Activated CD4-positive, alpha-beta memory T cell treated with anti-CD3 and anti-CD28 coated beads for 36 hours (primary cell): Measurements from ENCODE around the gene FMN1. TPM values are rescaled to one million over a fixed set of nuclear protein-coding genes. Genes with fewer than 3 reads are reported as not detected.

Experiments
- CTCF ChIA-PET: fragments of 350-600 bp; sonication (Branson Sonifier 250); formaldehyde crosslinking; loops from one replicate; lab custom pipeline; 2021; ENCODE audit warnings: antibody characterized with exemption, inconsistent platforms; lab: Charles Lee
- POLR2A ChIA-PET: fragments of 350-600 bp; sonication (Branson Sonifier 250); formaldehyde crosslinking; loops from one replicate; lab custom pipeline; 2021; ENCODE audit warnings: antibody characterized with exemption; lab: Charles Lee
- DNase-seq: peaks from one replicate; pipeline ENCODE4 v3.0.0-alpha.2; 2020
- H3K27ac Mint-ChIP-seq: one replicate; pipeline ENCODE4 v1.8.0; 2021; ENCODE audit warnings: mixed read lengths
- H3K27me3 Mint-ChIP-seq: one replicate; pipeline ENCODE4 v1.8.0; 2021; ENCODE audit warnings: mixed read lengths
- H3K36me3 Mint-ChIP-seq: one replicate; pipeline ENCODE4 v1.8.0; 2021; ENCODE audit warnings: mixed read lengths
- H3K4me1 Mint-ChIP-seq: one replicate; pipeline ENCODE4 v1.8.0; 2021; ENCODE audit warnings: low read depth, mixed read lengths
- H3K4me3 Mint-ChIP-seq: one replicate; pipeline ENCODE4 v1.8.0; 2021; ENCODE audit warnings: mild to moderate bottlenecking, mixed read lengths
- H3K9me3 Mint-ChIP-seq: one replicate; pipeline ENCODE4 v1.8.0; 2021; ENCODE audit warnings: mixed read lengths
- intact Hi-C: fragments of 100-400 bp; cut with micrococcal nuclease; formaldehyde crosslinking; loops from one replicate; pipeline ENCODE4 v1.15.1; 2023
- total RNA-seq, 2 experiments: library from RNA; stranded (reverse); gene quantifications; one replicate each; pipeline ENCODE4 v1.2.3, GENCODE V29; 2021

Gene FMN1
- total RNA-seq, 2 experiments from 2014 or later, result 0.05 TPM; not detected in 1

DNA sequence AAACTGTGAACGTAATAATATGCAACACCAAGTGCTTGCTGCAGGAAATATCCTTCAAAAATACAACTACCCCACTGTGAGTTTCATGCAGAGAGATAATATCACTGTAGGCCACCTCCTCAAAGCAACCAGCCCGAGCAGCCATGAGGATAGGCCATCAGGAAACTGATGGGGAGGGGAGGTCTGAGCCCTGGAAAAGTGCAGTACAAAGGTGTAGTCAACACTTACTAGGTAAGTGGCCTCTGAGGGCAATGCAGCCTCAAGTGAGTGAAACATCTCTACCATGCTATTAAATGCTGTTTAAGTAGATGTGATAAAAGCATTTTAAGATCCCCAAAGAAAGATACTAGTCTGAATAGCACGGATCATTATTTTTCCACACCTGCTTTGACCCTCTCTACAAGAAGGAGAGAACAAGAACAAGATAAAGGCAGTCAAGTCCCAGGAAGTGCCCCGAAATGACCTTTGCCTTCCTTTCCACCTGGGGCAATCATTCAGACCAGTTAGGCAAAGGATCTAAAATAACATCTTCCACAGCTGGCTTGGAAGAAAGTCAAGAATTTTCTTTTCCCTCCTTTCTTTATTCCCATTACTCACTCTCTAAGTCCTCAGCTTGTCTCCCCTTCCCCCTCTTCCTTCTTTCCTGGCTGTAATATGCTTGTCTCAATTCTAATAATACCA lies 62.8 kb downstream of the FMN1 start:
- Mint-ChIP-seq H3K4me3 (no peak overlapping the region), H3K27me3 (no peaks in the 10 kb centered on the region), H3K36me3 (no peaks in the 10 kb centered on the region), H3K9me3 (no peaks in the 10 kb centered on the region), H3K4me1 (peaks cover 6% of the 10 kb centered on the region), H3K27ac (no peak overlapping the region)
- CTCF ChIA-PET, result interaction anchor here (0.7 to 3.8 kb wide), 12 partner anchors 9 to 469 kb away, joined by 3 to 29 read pairs (median 6); no protein-coding TSS in a partner anchor
- POLR2A ChIA-PET, result no interaction called here
- intact Hi-C loops, result loop anchor here (2.0 kb wide), 1 partner anchor 45 kb away; no protein-coding TSS in a partner anchor
- no peak for DNase-seq

DNA sequence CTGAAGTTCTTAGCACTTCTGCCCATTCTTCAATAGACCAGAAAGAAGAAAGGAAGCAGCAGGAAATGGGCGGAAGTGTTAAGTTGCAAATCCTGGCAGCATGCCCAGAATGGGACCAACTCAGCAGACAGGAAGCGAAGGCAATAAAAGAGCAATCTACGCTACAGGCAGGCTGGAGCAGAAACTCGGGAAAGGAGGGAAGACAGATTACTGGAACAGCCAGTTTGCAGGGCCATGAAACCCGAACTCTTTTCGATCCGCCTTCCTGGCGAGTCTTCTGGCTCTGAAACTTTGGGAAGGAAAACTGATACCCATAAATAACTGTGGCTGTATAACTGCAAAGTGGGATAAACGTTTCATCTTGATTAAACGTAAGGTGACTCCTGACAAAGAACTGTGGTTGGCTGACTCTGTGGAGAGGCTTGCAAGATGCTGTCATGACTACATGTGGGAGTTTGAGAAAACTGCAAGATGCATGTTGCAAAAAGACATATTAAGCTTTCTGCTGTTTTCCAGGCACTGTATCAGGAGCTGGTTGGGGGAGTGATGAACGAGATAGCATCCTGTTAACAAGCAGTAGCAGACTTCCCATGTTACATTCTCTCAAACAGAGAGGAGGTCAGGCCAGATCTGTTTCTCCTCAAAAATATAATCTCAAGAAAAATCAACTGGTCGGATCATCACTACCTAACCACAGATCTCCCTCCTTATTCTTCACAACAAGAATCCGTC lies 67.8 kb downstream of the FMN1 start:
- Mint-ChIP-seq H3K36me3 (no peaks in the 10 kb centered on the region), H3K9me3 (no peaks in the 10 kb centered on the region), H3K4me1 (peaks cover 17% of the 10 kb centered on the region), H3K27me3 (no peaks in the 10 kb centered on the region), H3K4me3 (no peak overlapping the region), H3K27ac (no peak overlapping the region)
- POLR2A ChIA-PET, result no interaction called here
- peak; percentile 63 for DNase-seq
- CTCF ChIA-PET, result interaction anchor here (0.7 to 1.1 kb wide), 2 partner anchors 15 to 40 kb away, joined by 3 to 4 read pairs; no protein-coding TSS in a partner anchor
- intact Hi-C loops, result no loop called here

DNA sequence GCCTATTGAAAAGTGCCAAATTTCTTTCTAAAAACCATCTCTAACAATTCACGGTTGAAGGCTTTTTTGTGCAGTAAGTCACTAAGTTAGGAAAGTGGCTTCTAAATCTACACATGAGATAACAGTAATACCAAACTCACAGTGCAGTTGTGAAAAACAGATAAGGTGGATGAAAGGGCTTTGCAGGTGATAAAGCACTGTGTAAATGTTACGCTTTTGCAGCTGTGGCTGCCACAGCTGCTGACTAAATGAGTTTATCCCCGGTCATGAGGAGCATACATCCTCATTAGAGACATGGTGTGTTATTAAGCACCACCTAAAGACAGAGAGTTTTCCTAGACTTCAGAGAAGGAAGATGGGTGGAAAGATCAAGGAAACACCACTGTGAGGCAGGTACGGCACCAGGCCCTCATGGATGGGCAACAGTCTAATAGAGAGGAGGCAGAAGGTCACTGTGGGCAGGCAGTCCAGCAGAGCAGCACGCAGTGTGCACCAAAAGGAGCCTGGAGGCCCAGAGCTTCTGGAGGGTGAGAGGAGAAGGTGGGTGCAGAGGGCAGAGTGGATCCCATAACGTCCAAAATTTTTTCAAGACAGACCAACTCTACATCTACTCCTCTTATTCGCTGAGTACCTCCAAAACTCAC lies 68.5 kb downstream of the FMN1 start:
- no peak for DNase-seq
- no peak overlapping the region for H3K27ac Mint-ChIP-seq
- ChIA-PET POLR2A (no interaction called here), CTCF (interaction anchor here (0.7 kb wide), 1 partner anchor 14 kb away, joined by 3 read pairs; no protein-coding TSS in a partner anchor)
- H3K4me1 Mint-ChIP-seq, result peaks cover 17% of the 10 kb centered on the region
- intact Hi-C loops, result no loop called here
- no peaks in the 10 kb centered on the region for H3K9me3 Mint-ChIP-seq
- no peak overlapping the region for H3K4me3 Mint-ChIP-seq
- H3K36me3 Mint-ChIP-seq, result no peaks in the 10 kb centered on the region
- no peaks in the 10 kb centered on the region for H3K27me3 Mint-ChIP-seq

DNA sequence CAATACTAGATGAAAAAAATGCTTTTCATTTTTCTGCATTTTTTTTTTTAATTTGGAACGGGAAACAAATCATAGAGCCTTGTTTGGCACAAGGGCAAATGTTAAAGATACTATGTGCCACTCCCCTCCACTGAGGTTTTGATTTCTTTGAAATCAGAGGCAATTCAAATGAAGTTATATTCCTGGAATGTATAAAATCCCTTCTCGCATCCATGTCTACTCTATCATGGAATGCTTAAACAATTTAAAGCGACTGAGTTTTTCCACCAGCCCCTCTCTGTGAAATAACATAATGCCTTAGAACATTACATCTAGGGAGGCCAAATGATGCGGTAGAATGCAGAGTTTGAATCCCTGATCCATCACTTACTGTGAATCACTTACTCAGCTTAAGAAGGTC lies 69.7 kb downstream of the FMN1 start:
- CTCF ChIA-PET, result no interaction called here
- Mint-ChIP-seq H3K4me1 (peaks cover 17% of the 10 kb centered on the region), H3K4me3 (no peak overlapping the region), H3K36me3 (no peaks in the 10 kb centered on the region), H3K27ac (no peak overlapping the region), H3K27me3 (no peaks in the 10 kb centered on the region), H3K9me3 (no peaks in the 10 kb centered on the region)
- POLR2A ChIA-PET, result no interaction called here
- no peak for DNase-seq
- intact Hi-C loops, result no loop called here

DNA sequence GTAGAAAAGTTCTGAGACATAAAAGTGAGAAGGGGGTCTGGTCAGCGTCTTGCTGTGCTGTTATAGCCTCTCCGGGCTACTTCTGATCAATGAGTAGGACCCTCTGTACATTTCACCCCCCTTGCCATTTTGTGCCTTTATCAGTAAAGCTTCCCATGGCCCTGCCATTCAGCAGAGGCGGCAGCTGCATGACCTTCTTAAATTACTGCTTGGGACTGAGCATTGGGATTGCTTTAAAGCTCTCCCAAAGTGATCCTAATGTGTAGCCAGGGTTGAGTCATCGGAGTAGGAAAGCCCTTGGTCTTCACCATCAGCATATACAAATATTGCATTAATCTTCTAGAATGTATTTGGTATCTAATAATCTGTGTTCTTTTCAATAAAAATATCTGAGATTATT lies 70.2 kb downstream of the FMN1 start:
- no peaks in the 10 kb centered on the region for H3K36me3 Mint-ChIP-seq
- CTCF ChIA-PET, result no interaction called here

DNA sequence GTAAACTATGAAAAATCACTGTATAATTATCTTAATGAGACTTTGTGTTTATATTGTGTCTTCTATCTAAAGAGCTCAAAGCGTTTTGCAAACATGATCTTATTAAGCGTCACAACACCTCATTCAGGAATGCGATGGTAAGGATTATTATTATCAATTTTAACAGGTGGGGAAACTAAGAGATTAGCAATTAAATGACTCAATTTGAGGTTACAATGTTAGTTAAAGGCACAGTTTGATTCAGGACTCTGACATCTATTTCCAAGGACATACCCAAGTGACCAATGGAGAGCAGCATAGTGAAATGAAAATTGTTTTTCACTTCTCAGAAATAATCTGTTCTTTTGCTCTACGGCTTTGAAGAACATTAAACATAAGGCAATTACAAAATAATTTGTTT lies 74.6 kb downstream of the FMN1 start:
- ChIA-PET POLR2A (no interaction called here), CTCF (interaction anchor here (1.0 to 1.9 kb wide), 2 partner anchors 12 to 27 kb away, joined by 3 to 6 read pairs; no protein-coding TSS in a partner anchor)

More for the DNA sequence above, 70.2 kb downstream of the FMN1 start:
- Mint-ChIP-seq H3K4me3 (no peak overlapping the region), H3K9me3 (no peaks in the 10 kb centered on the region), H3K4me1 (peaks cover 17% of the 10 kb centered on the region), H3K27me3 (no peaks in the 10 kb centered on the region), H3K27ac (no peak overlapping the region)
- DNase-seq, result no peak
- intact Hi-C loops, result no loop called here
- POLR2A ChIA-PET, result no interaction called here

DNA sequence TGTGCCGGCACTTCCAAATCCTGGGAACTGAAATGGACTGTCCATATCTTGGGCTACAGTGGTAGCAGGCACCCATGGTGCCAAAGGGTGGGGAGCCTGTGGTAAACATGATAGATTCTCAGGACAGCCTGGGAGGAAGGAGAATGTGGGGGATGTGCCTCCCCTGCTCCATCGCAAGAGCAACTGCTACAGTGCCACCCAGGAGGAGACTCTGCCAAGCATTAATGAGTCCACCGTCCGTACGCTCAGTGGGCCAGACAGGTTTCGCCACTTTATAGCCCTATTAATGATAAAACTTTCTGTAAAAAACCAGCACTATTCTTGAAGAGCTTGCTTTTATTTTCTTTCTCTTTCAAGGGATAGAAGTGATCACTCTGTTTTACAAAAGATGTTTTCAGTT lies 75.2 kb downstream of the FMN1 start:
- no peak overlapping the region for H3K4me3 Mint-ChIP-seq
- no peaks in the 10 kb centered on the region for H3K9me3 Mint-ChIP-seq
- H3K4me1 Mint-ChIP-seq, result no peaks in the 10 kb centered on the region
- no peak overlapping the region for H3K27ac Mint-ChIP-seq
- H3K27me3 Mint-ChIP-seq, result no peaks in the 10 kb centered on the region
- POLR2A ChIA-PET, result no interaction called here
- H3K36me3 Mint-ChIP-seq, result no peaks in the 10 kb centered on the region
- CTCF ChIA-PET, result interaction anchor here (1.9 kb wide), 1 partner anchor 13 kb away, joined by 6 read pairs; no protein-coding TSS in a partner anchor
- intact Hi-C loops, result no loop called here
- no peak for DNase-seq

More for the DNA sequence above, 74.6 kb downstream of the FMN1 start:
- Mint-ChIP-seq H3K9me3 (no peaks in the 10 kb centered on the region), H3K4me3 (no peak overlapping the region), H3K27ac (no peak overlapping the region), H3K4me1 (no peaks in the 10 kb centered on the region), H3K36me3 (no peaks in the 10 kb centered on the region), H3K27me3 (no peaks in the 10 kb centered on the region)
- no peak for DNase-seq
- intact Hi-C loops, result no loop called here

DNA sequence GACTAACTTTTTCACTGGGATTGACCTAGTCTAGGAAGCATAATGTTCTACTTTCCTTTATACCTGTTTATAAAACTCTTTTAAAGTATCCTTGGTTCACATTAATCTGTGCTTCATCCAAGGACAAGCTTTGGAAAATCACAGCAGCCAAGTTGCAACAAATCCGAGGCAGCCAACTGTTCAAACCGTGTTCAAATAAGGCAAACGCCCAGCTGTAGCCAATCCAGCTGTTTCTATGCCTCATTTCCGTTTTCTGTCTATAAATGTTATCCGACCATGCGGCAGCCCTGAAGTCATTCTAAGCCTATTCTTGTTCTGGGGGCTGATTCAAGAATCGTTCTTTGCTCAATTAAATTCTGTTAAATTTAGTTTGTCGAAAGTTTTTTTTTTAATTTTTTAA lies 78.3 kb downstream of the FMN1 start:
- ChIA-PET CTCF (no interaction called here), POLR2A (no interaction called here)
- Mint-ChIP-seq H3K27me3 (no peaks in the 10 kb centered on the region), H3K4me1 (no peaks in the 10 kb centered on the region), H3K36me3 (no peaks in the 10 kb centered on the region), H3K9me3 (no peaks in the 10 kb centered on the region), H3K4me3 (no peak overlapping the region), H3K27ac (no peak overlapping the region)
- intact Hi-C loops, result no loop called here
- no peak for DNase-seq

DNA sequence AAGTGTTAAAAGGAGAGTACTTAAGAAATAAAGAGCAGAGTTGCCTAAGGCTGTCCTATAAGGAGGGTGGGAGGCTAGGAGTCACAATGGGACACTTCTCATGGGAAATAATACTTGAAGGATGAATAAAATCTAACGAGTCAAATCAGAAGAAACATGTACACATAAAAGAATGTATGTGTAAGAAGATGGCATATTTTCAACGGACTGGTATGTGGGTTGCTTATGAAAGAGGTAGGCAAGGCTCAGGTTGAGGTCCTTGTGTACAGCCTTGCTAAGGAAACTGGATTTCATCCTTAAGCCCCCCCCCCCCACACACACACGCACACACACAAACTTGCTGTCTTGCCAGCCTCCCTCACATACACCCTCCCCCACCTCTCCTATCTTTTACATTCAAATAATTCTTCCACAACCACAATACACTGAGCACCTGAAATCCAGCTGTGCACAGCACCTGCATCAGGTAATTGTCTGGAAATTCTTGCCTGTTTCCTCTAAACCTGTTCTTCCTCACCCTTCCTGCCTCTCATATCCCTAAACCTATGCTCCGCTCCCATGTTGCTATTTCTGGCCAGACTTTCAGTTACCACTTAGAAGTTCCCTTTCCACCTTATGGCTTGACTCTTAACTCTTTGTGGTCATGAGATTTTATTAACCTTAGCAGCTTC lies 79.2 kb downstream of the FMN1 start:
- ChIA-PET CTCF (no interaction called here), POLR2A (no interaction called here)
- no peaks in the 10 kb centered on the region for H3K9me3 Mint-ChIP-seq

DNA sequence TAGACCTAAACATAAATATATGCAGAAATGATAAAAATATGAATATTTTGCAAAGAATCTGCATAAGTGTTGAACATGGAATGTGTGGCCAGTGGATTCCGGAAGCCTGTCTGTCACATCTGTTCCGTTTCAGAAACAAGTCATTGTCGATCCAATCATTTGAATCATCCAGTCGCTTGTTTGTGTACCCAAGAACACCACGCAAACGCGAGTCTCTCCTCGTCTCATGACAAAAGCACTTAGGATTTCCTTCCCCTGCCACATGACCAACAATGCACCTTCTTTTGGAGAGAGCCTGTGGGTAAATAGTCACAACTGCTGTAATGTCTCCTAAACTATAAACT lies 80.2 kb downstream of the FMN1 start:
- H3K4me1 Mint-ChIP-seq, result no peaks in the 10 kb centered on the region
- H3K9me3 Mint-ChIP-seq, result no peaks in the 10 kb centered on the region
- H3K4me3 Mint-ChIP-seq, result no peak overlapping the region
- POLR2A ChIA-PET, result interaction anchor here (0.5 kb wide), 1 partner anchor 143 kb away, joined by 3 read pairs; no protein-coding TSS in a partner anchor
- no peak for DNase-seq
- no peaks in the 10 kb centered on the region for H3K36me3 Mint-ChIP-seq
- peaks cover 1% of the 10 kb centered on the region for H3K27me3 Mint-ChIP-seq
- CTCF ChIA-PET, result no interaction called here
- no peak overlapping the region for H3K27ac Mint-ChIP-seq
- intact Hi-C loops, result no loop called here

More for the DNA sequence above, 79.2 kb downstream of the FMN1 start:
- H3K27me3 Mint-ChIP-seq, result no peaks in the 10 kb centered on the region
- H3K27ac Mint-ChIP-seq, result no peak overlapping the region
- no peaks in the 10 kb centered on the region for H3K4me1 Mint-ChIP-seq
- H3K36me3 Mint-ChIP-seq, result no peaks in the 10 kb centered on the region
- no peak for DNase-seq
- no peak overlapping the region for H3K4me3 Mint-ChIP-seq
- intact Hi-C loops, result no loop called here

DNA sequence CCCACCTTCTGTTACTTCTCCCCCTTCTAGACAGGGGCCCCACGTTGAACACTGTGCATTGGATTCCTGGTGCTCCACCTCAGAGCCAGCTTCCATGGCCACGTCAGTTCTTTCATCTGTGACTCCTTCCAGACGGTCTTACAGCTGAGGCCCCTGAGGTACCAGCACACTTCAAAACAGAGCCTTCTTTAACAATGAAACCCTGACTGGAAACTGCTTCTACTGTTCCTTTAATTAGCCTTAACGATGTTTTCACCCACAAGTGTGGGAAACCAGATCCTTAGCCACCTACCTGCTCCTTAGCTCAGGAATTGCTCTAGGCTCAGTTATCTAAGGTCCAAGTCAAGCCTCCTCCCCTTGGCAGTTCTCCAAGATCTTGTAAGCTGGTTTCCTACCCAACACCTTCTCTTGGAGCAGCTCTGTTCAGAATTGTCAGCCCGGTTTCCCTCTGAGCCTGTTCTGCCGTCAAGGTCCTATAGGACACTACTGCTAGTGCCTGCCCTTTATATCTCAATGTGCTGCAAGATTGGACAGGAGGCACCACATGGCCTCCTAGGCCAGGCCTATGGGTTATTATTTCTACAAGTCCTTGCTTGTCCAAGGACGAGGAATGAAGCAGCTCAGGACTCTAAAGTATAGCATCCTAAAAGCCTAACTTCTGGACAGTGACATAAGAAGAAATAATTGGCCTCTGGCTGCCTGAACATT lies 80.7 kb downstream of the FMN1 start:
- Mint-ChIP-seq H3K36me3 (no peaks in the 10 kb centered on the region), H3K27me3 (peaks cover 2% of the 10 kb centered on the region), H3K27ac (no peak overlapping the region), H3K9me3 (no peaks in the 10 kb centered on the region), H3K4me3 (no peak overlapping the region), H3K4me1 (no peaks in the 10 kb centered on the region)
- CTCF ChIA-PET, result interaction anchor here (0.5 kb wide), 1 partner anchor 179 kb away, joined by 3 read pairs; no protein-coding TSS in a partner anchor
- DNase-seq, result no peak
- intact Hi-C loops, result no loop called here
- POLR2A ChIA-PET, result no interaction called here
